Measurements from ENCODE around the gene RRAGC. TPM values are rescaled to one million over a fixed set of nuclear protein-coding genes. Genes with fewer than 3 reads are reported as not detected.

The RRAGC gene
- total and polyA plus RNA-seq, 2 of the 13 experiments (the other 11 are each of a cell fraction or from before 2014, with no cell fraction given), result 7.6 to 8.0 TPM

DNA sequence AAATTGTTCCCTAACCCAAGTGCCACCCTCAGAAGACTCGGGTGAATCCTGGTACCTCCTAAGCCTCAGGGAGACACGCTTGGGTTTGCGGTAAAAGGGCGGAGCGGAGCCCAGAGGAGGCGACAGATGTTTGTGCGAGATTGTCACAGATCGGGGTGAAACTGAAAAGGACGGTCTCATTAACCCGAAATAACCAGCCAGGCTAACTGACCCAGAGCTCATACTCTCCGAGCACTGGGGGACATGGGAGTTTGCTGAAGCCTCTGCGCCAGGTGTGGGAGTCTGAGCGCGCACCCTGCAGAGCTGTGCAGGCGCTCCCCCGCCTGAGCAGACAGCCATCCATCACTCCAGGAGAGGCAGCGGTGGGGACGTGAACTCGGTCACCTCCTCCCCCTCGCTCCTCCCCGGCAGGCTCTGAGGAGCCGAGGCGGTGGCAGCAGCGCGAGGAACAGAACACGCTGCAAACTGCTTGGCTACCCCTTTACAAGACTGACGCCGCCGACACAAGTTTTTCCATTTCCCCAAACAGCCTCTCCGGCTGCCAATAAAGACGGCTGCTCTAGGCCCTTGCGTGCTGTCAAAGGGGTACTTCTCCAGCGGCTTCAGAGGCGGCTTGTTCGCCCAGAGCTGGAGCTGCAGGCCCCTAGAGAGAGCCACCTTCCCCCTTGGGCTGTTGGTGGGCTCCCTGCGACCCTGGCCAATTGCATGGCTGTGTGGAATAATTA is 43.5 kb downstream of the RRAGC start (continued):
- TF ChIP-seq, protein P1, sequence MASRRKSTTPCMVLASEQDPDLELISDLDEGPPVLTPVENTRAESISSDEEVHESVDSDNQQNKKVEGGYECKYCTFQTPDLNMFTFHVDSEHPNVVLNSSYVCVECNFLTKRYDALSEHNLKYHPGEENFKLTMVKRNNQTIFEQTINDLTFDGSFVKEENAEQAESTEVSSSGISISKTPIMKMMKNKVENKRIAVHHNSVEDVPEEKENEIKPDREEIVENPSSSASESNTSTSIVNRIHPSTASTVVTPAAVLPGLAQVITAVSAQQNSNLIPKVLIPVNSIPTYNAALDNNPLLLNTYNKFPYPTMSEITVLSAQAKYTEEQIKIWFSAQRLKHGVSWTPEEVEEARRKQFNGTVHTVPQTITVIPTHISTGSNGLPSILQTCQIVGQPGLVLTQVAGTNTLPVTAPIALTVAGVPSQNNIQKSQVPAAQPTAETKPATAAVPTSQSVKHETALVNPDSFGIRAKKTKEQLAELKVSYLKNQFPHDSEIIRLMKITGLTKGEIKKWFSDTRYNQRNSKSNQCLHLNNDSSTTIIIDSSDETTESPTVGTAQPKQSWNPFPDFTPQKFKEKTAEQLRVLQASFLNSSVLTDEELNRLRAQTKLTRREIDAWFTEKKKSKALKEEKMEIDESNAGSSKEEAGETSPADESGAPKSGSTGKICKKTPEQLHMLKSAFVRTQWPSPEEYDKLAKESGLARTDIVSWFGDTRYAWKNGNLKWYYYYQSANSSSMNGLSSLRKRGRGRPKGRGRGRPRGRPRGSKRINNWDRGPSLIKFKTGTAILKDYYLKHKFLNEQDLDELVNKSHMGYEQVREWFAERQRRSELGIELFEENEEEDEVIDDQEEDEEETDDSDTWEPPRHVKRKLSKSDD (CRISPR knock-in tag; IDR thresholded peaks at IDR 0.05; ENCODE audit: low read depth), result no peak
- no peak for TF ChIP-seq REST (IDR thresholded peaks at IDR 0.05; ENCODE audit: borderline replicate concordance in 1 of 2, low read depth in 1 of 2, low read length in 2 of 2)
- no peak for TF ChIP-seq MXI1 (IDR thresholded peaks at IDR 0.05; ENCODE audit: borderline replicate concordance, low read depth, low read length)
- no peak for TF ChIP-seq NCOA5 (CRISPR knock-in tag; IDR thresholded peaks at IDR 0.05)
- TF ChIP-seq, protein P2, sequence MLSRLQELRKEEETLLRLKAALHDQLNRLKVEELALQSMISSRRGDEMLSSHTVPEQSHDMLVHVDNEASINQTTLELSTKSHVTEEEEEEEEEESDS (CRISPR knock-in tag; IDR thresholded peaks at IDR 0.05; ENCODE audit: borderline replicate concordance), result no peak
- TF ChIP-seq, protein P3, sequence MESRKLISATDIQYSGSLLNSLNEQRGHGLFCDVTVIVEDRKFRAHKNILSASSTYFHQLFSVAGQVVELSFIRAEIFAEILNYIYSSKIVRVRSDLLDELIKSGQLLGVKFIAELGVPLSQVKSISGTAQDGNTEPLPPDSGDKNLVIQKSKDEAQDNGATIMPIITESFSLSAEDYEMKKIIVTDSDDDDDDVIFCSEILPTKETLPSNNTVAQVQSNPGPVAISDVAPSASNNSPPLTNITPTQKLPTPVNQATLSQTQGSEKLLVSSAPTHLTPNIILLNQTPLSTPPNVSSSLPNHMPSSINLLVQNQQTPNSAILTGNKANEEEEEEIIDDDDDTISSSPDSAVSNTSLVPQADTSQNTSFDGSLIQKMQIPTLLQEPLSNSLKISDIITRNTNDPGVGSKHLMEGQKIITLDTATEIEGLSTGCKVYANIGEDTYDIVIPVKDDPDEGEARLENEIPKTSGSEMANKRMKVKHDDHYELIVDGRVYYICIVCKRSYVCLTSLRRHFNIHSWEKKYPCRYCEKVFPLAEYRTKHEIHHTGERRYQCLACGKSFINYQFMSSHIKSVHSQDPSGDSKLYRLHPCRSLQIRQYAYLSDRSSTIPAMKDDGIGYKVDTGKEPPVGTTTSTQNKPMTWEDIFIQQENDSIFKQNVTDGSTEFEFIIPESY (CRISPR knock-in tag; IDR thresholded peaks at IDR 0.05), result no peak
